GM21825 (cell line): ENCODE results near the gene TAOK1.
A peak's percentile ranks its signal among the peaks of the same experiment; 100 is the strongest.

Source experiments
- ATAC-seq: cut with Tn5 transposase; IDR thresholded peaks from one replicate; pipeline ENCODE4 v1.9.1; 2021; ENCODE audit warnings: mild to moderate bottlenecking, moderate library complexity; ENCODE audit not compliant: unreplicated experiment

TAOK1 gene

GRCh38 chr17:29378500-29378899 is 11.7 kb upstream of the TAOK1 start:
- ATAC-seq = no peak

- no peak for ATAC-seq
Observed at GRCh38 chr17:29379084-29379991, 10.8 kb upstream of the TAOK1 start.

GRCh38 chr17:29383686-29384085 is 6.5 kb upstream of the TAOK1 start:
- ATAC-seq = no peak

GRCh38 chr17:29384901-29385300 is 5.3 kb upstream of the TAOK1 start:
- ATAC-seq = no peak

DNA sequence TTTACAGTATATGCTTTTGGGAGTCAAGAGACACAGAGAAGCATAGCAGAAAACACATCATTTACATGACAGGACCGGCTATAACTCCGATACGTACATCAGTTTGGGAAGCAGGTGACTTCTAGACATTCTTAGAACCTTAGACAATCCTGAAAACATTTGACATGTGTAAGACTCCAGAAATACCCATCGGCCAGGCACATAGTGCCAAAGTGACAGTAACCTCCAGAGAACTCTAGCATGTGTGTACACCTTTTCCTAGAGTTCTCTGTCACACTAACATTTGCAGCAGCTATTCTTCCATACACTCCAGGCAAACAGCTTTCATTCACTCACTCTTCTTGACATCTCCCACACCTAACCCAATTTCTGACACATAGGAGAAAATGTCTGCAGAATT is 3.4 kb upstream of the TAOK1 start:
- no peak for ATAC-seq

- no peak for ATAC-seq
Observed at GRCh38 chr17:29388937-29389336, 1.2 kb upstream of the TAOK1 start.

DNA sequence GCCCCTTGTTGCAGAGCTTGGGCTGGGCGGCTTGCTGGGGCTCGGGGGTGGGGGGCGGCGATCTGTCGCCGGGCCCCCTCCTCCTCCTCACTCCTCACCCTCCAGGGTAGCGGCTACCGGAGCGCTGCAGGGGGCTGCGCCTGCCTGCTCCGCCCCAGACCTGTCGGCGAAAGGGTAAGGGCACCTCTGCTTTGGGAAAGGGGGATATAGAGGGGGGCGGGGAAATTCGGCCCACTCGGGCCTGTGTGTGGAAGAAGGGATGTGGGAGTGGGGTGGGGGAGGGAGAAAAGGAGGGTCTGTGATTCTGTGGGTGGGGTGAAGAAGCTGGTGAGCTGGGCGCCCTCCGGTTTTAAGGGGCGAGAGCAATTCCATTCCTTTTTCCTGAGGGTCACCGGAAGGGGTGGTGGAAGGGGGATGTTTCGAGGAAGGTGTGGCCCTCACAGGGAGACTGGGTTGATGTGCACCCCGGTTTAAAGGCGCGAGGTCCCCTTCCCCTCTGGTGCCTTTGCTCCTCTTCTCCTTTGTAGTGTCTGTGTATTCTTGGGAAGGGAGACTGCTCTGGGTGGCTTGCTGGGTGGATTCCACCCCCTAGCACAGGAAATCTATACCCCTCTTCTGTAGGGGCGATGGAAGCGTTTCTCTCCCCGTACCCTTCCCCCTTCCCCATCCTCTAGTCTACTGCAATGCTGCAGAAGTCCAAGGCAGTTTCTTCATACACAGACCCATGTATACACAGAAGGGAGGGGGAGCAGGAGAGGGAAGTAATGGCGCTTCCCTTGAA is 878 bp downstream of the TAOK1 start:
- ATAC-seq = peak; percentile 17

DNA sequence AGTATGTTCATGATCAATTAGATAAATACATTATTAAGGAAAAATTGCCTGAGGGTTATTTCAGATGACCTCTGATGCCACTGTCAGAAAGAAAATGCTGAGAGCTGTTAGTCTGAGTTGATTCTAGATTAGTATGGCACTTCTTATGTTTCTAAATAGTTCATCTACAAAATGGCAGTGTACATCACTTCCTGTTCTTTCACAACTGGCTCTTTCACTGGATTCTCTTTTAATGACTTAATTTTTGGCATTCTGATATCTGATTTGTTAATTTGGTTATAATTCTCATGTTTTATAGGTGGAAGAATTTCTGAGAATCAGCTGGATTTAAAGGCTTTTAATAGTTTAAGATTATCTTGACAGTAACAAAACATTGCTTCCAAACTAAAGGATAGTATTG is 3.3 kb downstream of the TAOK1 start:
- no peak for ATAC-seq

GRCh38 chr17:29394761-29395160 is 4.6 kb downstream of the TAOK1 start:
- ATAC-seq = no peak

DNA sequence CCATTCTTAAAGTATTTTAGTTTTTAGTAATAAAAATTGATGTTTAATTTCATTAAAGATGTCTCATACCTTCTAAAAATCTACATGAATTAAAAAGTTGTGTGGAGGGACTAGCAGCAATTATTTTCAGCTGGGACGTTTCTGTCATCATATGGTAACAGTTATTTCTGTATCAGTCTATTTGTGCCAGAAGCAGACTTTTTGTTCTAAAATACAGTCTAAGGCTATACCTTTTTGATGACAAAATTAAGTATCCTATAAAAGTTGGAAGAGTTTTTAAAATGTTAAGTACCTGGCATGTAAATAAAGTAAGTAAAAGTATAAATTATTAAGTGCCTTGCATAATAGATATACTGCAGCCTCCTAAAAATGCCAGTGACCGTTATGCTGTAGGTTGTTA is 5.9 kb downstream of the TAOK1 start:
- no peak for ATAC-seq

GRCh38 chr17:29399634-29400033 is 9.5 kb downstream of the TAOK1 start:
- ATAC-seq = no peak

DNA sequence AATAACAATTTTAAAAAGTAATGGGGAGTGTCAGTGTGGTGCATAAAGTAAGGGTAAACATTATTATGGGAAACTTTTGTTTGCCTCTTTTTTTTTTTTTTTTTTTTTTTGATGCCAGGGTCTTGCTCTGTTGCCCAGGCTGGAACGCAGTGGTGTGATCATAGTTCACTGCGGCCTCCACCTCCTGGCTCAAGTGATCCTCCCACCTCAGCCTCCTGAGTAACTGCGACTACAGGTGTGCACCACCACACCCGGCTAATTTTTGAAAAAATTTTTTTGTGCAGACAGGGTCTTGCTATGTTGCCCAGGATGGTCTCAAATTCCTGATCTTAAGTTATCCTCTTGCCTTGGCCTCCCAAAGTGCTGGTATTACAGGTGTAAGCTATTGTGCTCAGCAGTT is 10.7 kb downstream of the TAOK1 start:
- no peak for ATAC-seq

- ATAC-seq = no peak
Observed at GRCh38 chr17:29401258-29401657, 11.1 kb downstream of the TAOK1 start.

GRCh38 chr17:29407856-29408255 is 17.7 kb downstream of the TAOK1 start:
- no peak for ATAC-seq

DNA sequence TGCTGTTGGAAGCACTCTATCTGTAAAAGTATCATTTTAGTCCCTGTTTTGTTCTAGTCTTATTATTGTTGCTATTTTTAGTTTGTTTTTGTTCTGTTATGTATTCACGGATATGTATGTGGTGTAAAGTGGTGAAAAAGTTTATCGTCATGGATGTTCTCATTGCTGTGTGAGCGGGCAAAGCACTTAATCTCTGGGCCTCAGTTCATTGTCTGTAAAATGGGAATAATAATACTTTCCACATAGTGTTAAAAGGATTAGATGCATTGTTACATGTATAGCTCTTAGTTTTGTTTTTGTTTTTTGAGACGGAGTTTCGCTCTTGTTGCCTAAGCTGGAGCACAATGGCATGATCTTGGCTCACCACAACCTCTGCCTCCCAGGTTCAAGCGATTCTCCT is 19.8 kb downstream of the TAOK1 start:
- ATAC-seq = no peak

- ATAC-seq = no peak
Observed at GRCh38 chr17:29412780-29413565, 22.8 kb downstream of the TAOK1 start.

- ATAC-seq = no peak
Observed at GRCh38 chr17:29420128-29420527, 30.0 kb downstream of the TAOK1 start.

- ATAC-seq = no peak
Observed at GRCh38 chr17:29430275-29430674, 40.1 kb downstream of the TAOK1 start.

- no peak for ATAC-seq
Observed at GRCh38 chr17:29433541-29433940, 43.4 kb downstream of the TAOK1 start.

GRCh38 chr17:29434550-29434949 is 44.4 kb downstream of the TAOK1 start:
- ATAC-seq = no peak

DNA sequence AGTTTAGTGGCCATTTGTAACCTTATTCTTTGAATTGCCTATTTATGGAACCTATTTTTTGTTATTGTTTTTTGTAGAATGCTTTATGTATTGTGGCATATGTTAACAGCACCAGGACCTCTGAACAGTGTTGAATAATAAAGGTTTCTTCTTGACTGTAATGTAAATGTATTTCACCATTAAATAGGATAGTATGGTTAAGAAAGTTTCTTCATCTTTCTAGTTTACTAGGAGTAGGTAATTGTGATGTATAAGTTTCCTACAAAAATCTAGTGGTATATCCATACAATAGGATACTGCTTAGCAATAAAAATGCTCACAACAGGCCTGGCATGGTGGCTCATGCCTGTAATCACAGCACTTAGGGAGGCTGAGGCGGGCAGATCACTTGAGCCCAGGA is 52.3 kb downstream of the TAOK1 start:
- no peak for ATAC-seq
